ENCODE data around the gene EZH2. TPM values are rescaled to one million over a fixed set of nuclear protein-coding genes. Genes with fewer than 3 reads are reported as not detected.

Gene EZH2
- polyA plus RNA-seq, 5 donors = 35.0 to 61.3 (median 48.7) TPM

- no peak for DNase-seq
These were observed 114.1 kb downstream of the EZH2 start for GRCh38 chr7:148770004-148770403.

DNA sequence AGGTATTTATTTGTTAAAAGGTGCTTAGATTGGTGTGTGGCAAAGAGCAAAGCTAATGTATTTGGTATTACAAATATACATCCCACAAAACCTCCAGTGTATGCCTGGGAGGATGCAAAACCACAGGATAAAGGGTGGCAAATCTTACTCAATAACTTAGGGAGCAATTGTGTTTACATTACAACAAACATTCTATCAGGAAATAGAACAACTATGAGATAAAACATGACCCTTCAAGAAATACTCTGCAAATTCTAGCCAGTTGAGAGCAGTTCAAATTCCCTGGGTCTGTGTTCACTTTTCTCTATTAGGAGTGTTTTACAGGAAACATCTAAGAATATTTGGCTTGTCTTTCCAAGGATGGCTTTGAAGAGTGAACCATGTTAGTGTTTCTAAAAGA lies 120.5 kb downstream of the EZH2 start:
- DNase-seq = no peak

- no peak for DNase-seq
These were observed 122.4 kb downstream of the EZH2 start for GRCh38 chr7:148761499-148762278.

Other genes starting within 250 kb of the EZH2 start
- 10 to 100 TPM; 46.2 to 66.8 (median 58.4) TPM for gene CUL1, start 185.4 kb downstream of the EZH2 start, polyA plus RNA-seq (ENCODE audit: insufficient read depth in 1 of 5, insufficient read length in 5 of 5, low replicate concordance in 1 of 5)
- gene PDIA4, start 144.2 kb upstream of the EZH2 start, polyA plus RNA-seq (ENCODE audit: insufficient read depth in 1 of 5, insufficient read length in 5 of 5, low replicate concordance in 1 of 5) = 100 to 1,000 TPM; 142 to 177 (median 164) TPM
- 1 to 10 TPM; 6.0 to 7.6 (median 6.7) TPM for gene ZNF786, start 206.4 kb upstream of the EZH2 start, polyA plus RNA-seq (ENCODE audit: insufficient read depth in 1 of 5, insufficient read length in 5 of 5, low replicate concordance in 1 of 5)
- gene ZNF425, start 242.0 kb upstream of the EZH2 start, polyA plus RNA-seq (ENCODE audit: insufficient read depth in 1 of 5, insufficient read length in 5 of 5, low replicate concordance in 1 of 5) = 1 to 10 TPM; 3.7 to 6.0 (median 5.0) TPM